Neural progenitor cell (in vitro differentiated cells): ENCODE results near the gene MRPS33. TPM values are rescaled to one million over a fixed set of nuclear protein-coding genes. Genes with fewer than 3 reads are reported as not detected.
"Not testable (repeated sequence)": the region's sequence is repeated elsewhere in the genome, so short reads cannot be mapped to it uniquely, and the experiment has no call there.

Source experiments
- DNase-seq: peaks from one replicate; pipeline ENCODE4 v3.0.0-alpha.2; 2016; ENCODE audit warnings: low spot score
- H2AFZ ChIP-seq: fragments of 200-600 bp; sonication (generic); replicated peaks from 2 replicates; pipeline ENCODE4 v1.6.1; 2016; ENCODE audit warnings: antibody characterized with exemption
- H3F3A ChIP-seq: fragments of 200-600 bp; sonication (generic); 2 replicates; pipeline ENCODE4 v1.6.1; 2016; ENCODE audit warnings: antibody characterized with exemption, low read depth
- H3K27ac ChIP-seq: fragments of 200-600 bp; sonication (generic); 2 replicates; pipeline ENCODE4 v1.5.1; 2016; ENCODE audit warnings: mild to moderate bottlenecking
- H3K27me3 ChIP-seq: fragments of 200-600 bp; sonication (generic); 2 replicates; pipeline ENCODE4 v1.6.1; 2016; ENCODE audit warnings: mild to moderate bottlenecking, moderate library complexity
- H3K36me3 ChIP-seq: fragments of 200-600 bp; sonication (generic); 2 replicates; pipeline ENCODE4 v1.5.1; 2016
- H3K4me1 ChIP-seq: fragments of 200-600 bp; sonication (generic); 2 replicates; pipeline ENCODE4 v1.6.1; 2016; ENCODE audit warnings: mixed run types
- H3K4me2 ChIP-seq: fragments of 200-600 bp; sonication (generic); 2 replicates; pipeline ENCODE4 v1.6.1; 2016
- H3K4me3 ChIP-seq: fragments of 200-600 bp; sonication (generic); 2 replicates; pipeline ENCODE4 v1.5.1; 2016
- H3K79me2 ChIP-seq: fragments of 200-600 bp; sonication (generic); 2 replicates; pipeline ENCODE4 v1.6.1; 2016; ENCODE audit warnings: low read depth
- H3K9ac ChIP-seq: fragments of 200-600 bp; sonication (generic); 2 replicates; pipeline ENCODE4 v1.6.1; 2016
- H3K9me3 ChIP-seq: fragments of 200-600 bp; sonication (generic); 2 replicates; pipeline ENCODE4 v1.5.1; 2016; ENCODE audit warnings: low read depth
- H4K20me1 ChIP-seq: fragments of 200-600 bp; sonication (generic); 2 replicates; pipeline ENCODE4 v1.6.1; 2016; ENCODE audit warnings: low read depth
- H3K27ac Mint-ChIP-seq: 3 replicates; pipeline ENCODE4 v1.8.0; 2021; ENCODE audit warnings: mixed read lengths
- H3K27me3 Mint-ChIP-seq: 2 replicates; pipeline ENCODE4 v1.8.0; 2022; ENCODE audit warnings: low read depth, mild to moderate bottlenecking, inconsistent platforms, moderate library complexity, mixed read lengths; ENCODE audit not compliant: insufficient read depth
- H3K36me3 Mint-ChIP-seq: 3 replicates; pipeline ENCODE4 v1.8.0; 2021; ENCODE audit warnings: mixed read lengths
- H3K4me1 Mint-ChIP-seq: 3 replicates; pipeline ENCODE4 v1.8.0; 2021; ENCODE audit warnings: mixed read lengths
- H3K4me3 Mint-ChIP-seq: 3 replicates; pipeline ENCODE4 v1.8.0; 2021; ENCODE audit warnings: mild to moderate bottlenecking, moderate library complexity, mixed read lengths
- H3K9me3 Mint-ChIP-seq: 3 replicates; pipeline ENCODE4 v1.8.0; 2020; ENCODE audit warnings: mixed read lengths
- CTCF ChIP-seq: fragments of 200-600 bp; sonication (generic); IDR thresholded peaks from 2 replicates; pipeline ENCODE4 v1.5.1; 2017; ENCODE audit warnings: antibody characterized with exemption, mild to moderate bottlenecking
- EZH2 ChIP-seq: fragments of 200-600 bp; sonication (generic); IDR thresholded peaks from 2 replicates; pipeline ENCODE4 v1.6.1; 2017; ENCODE audit warnings: antibody characterized with exemption, mild to moderate bottlenecking, moderate library complexity
- EZH2phosphoT487 ChIP-seq: fragments of 200-600 bp; sonication (generic); IDR thresholded peaks from 2 replicates; pipeline ENCODE4 v1.6.1; 2017; ENCODE audit warnings: antibody characterized with exemption
- total RNA-seq: library from RNA; depleted of rRNA; stranded (reverse); fragments of >200 nt; gene quantifications from 2 replicates; pipeline ENCODE4 v1.2.3, GENCODE V29; 2015; ENCODE audit warnings: low replicate concordance

Gene MRPS33
- total RNA-seq, 1 donor from 2014 or later = 25.0 TPM

DNA sequence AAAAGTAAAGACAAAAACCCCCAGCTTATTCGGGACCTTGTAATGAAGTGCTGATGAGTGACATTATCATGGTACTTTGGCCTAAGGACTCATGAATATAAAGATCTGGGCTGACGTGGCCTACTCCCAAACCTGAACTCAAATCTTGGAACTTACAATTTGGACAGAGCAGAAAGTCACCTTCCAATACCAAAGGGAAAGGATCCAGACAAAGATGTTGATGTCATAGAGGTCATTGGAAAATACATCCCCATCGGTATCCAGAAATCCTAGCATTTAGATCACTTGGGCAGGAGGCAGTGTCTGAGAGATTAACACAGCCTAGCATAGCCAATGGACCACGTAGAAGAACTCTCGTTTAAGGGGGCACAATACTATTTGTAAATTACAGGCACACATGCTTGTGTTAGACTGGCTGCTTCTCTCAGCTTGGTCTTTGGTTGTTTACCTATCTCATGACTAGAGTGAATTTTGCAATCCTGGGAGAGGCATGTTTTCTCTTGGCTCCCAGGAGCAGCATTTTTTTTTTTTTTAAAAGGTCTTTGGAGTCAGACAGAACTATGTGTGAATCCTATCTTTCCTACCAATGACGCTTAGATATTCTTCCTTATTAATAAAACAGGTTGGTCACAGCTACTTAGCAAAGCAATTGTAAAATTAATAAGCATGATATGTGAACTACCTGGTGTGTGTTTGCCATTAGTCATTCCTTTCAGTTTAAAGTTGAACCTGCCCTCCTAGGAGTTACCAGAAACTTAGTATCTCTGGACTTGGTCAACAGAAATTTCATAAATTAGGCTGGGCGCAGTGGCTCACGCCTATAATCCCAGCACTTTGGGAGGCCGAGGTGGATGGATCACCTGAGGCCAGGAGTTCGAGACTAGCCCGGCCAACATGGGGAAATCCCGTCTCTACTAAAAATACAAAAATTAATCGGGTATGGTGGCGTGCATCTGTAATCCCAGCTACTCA is 27.8 kb upstream of the MRPS33 start:
- Histone ChIP-seq H3K9me3 (no peaks in the 10 kb centered on the region), H3K79me2 (no peaks in the 10 kb centered on the region), H3F3A (no peaks in the 10 kb centered on the region), H3K4me2 (no peak overlapping the region), H3K9ac (no peak overlapping the region), H2AFZ (no peak overlapping the region), H3K4me1 (no peaks in the 10 kb centered on the region), H3K36me3 (no peaks in the 10 kb centered on the region), H3K27ac (no peak overlapping the region), H3K27me3 (no peaks in the 10 kb centered on the region), H4K20me1 (no peaks in the 10 kb centered on the region), H3K4me3 (no peak overlapping the region)
- H3K4me3 Mint-ChIP-seq = no peak overlapping the region
- no peaks in the 10 kb centered on the region for H3K36me3 Mint-ChIP-seq
- H3K9me3 Mint-ChIP-seq = no peaks in the 10 kb centered on the region
- H3K27ac Mint-ChIP-seq = no peak overlapping the region
- DNase-seq = no peak
- TF ChIP-seq EZH2 (no peak), EZH2phosphoT487 (no peak), CTCF (no peak)
- no peaks in the 10 kb centered on the region for H3K4me1 Mint-ChIP-seq
- peaks cover 7% of the 10 kb centered on the region for H3K27me3 Mint-ChIP-seq

- H3K4me3 Mint-ChIP-seq = no peak overlapping the region
Measured at GRCh38 chr7:141039376-141039775, 24.6 kb upstream of the MRPS33 start.

GRCh38 chr7:141038100-141038499 is 23.3 kb upstream of the MRPS33 start:
- H3K4me2 ChIP-seq, H3F3A ChIP-seq, H3K4me3 ChIP-seq, H3K9me3 Mint-ChIP-seq, DNase-seq, H3K36me3 Mint-ChIP-seq, H3K4me3 Mint-ChIP-seq, H3K27me3 ChIP-seq, H3K4me1 Mint-ChIP-seq, H3K4me1 ChIP-seq, H3K9me3 ChIP-seq, H3K27ac Mint-ChIP-seq, H3K36me3 ChIP-seq, H3K79me2 ChIP-seq, H4K20me1 ChIP-seq, H3K27ac ChIP-seq, H3K9ac ChIP-seq, H3K27me3 Mint-ChIP-seq, H2AFZ ChIP-seq: not testable (repeated sequence)

More at GRCh38 chr7:141039376-141039775, 24.6 kb upstream of the MRPS33 start:
- no peak overlapping the region for H3K4me3 ChIP-seq
- Mint-ChIP-seq H3K27ac (no peak overlapping the region), H3K4me1 (no peaks in the 10 kb centered on the region), H3K36me3 (no peaks in the 10 kb centered on the region), H3K27me3 (no peaks in the 10 kb centered on the region), H3K9me3 (peaks cover under 1% of the 10 kb centered on the region)
- no peak overlapping the region for H3K4me2 ChIP-seq
- H3K9ac ChIP-seq = no peak overlapping the region
- H3K36me3 ChIP-seq = no peaks in the 10 kb centered on the region
- no peak for DNase-seq
- TF ChIP-seq EZH2phosphoT487 (no peak), EZH2 (no peak), CTCF (no peak)
- no peak overlapping the region for H3K27ac ChIP-seq
- H3K9me3 ChIP-seq = no peaks in the 10 kb centered on the region
- H3K27me3 ChIP-seq = no peaks in the 10 kb centered on the region
- peak overlapping the region; percentile 34 for H2AFZ ChIP-seq
- no peaks in the 10 kb centered on the region for H3F3A ChIP-seq
- H3K79me2 ChIP-seq = no peaks in the 10 kb centered on the region
- H3K4me1 ChIP-seq = no peaks in the 10 kb centered on the region
- no peaks in the 10 kb centered on the region for H4K20me1 ChIP-seq

DNA sequence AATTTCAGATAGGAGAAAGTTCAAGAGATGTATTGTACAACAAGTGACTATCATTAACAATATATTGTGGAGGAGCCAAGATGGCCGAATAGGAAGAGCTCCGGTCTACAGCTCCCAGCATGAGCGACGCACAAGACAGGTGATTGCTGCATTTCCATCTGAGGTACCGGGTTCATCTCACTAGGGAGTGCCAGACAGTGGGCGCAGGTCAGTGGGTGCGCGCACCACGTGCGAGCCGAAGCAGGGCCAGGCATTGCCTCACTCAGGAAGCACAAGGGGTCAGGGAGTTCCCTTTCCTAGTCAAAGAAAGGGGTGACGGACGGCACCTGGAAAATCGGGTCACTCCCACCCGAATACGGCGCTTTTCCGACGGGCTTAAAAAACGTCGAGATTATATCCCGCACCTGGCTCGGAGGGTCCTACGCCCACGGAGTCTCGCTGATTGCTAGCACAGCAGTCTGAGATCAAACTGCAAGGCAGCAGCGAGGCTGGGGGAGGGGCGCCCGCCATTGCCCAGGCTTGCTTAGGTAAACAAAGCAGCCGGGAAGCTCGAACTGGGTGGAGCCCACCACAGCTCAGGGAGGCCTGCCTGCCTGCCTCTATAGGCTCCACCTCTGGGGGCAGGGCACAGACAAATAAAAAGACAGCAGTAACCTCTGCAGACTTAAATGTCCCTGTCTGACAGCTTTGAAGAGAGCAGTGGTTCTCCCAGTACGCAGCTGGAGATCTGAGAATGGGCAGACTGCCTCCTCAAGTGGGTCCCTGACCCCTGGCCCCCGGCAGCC is 18.0 kb upstream of the MRPS33 start:
- not testable (repeated sequence) for H3K27me3 ChIP-seq, H3K36me3 Mint-ChIP-seq, H3F3A ChIP-seq, H3K9me3 ChIP-seq, H3K4me1 ChIP-seq, H3K27ac Mint-ChIP-seq, H3K9ac ChIP-seq, H3K4me2 ChIP-seq, H4K20me1 ChIP-seq, DNase-seq, H3K27me3 Mint-ChIP-seq, H3K4me3 Mint-ChIP-seq, H3K4me1 Mint-ChIP-seq, H3K36me3 ChIP-seq, H3K4me3 ChIP-seq, H3K79me2 ChIP-seq, H3K27ac ChIP-seq
- H2AFZ ChIP-seq = peak overlapping the region; percentile 50
- H3K9me3 Mint-ChIP-seq = peaks cover 24% of the 10 kb centered on the region
